A673 (cell line): ENCODE measurements around the gene MAGI1. TPM values are rescaled to one million over a fixed set of nuclear protein-coding genes. Genes with fewer than 3 reads are reported as not detected.

Experiments
- BruUV-seq: library from RNA; stranded (reverse); fragments of 400-500 nt; replicated peaks from 2 replicates; lab custom pipeline; 2021; lab: Mats Ljungman, UMichigan
- CTCF ChIA-PET: fragments of 300-600 bp; sonication (Branson Sonifier 250); formaldehyde crosslinking; loops from one replicate; lab custom pipeline; 2022; ENCODE audit warnings: antibody characterized with exemption; lab: Charles Lee
- POLR2A ChIA-PET: fragments of 300-600 bp; sonication (Branson Sonifier 250); formaldehyde crosslinking; loops from one replicate; lab custom pipeline; 2022; ENCODE audit warnings: antibody characterized with exemption; ENCODE audit not compliant: low non-redundant PET; lab: Charles Lee
- DNase-seq: peaks from one replicate; pipeline ENCODE4 v3.0.0-alpha.2; 2015; ENCODE audit warnings: low spot score
- H3K27ac ChIP-seq: fragments of 200-600 bp; sonication (generic); 2 replicates; pipeline ENCODE4 v1.5.1; 2016; ENCODE audit warnings: mixed run types, low read depth, mild to moderate bottlenecking, mixed read lengths, antibody characterized with exemption, low read length; ENCODE audit not compliant: poor library complexity, severe bottlenecking
- H3K27me3 ChIP-seq: fragments of 200-600 bp; sonication (generic); replicated peaks from 2 replicates; pipeline ENCODE4 v1.6.1; 2017; ENCODE audit warnings: mixed run types, low read depth, mild to moderate bottlenecking, mixed read lengths, antibody characterized with exemption, low read length; ENCODE audit not compliant: insufficient read depth, poor library complexity
- H3K36me3 ChIP-seq: fragments of 200-600 bp; sonication (generic); 2 replicates; pipeline ENCODE4 v1.6.1; 2016; ENCODE audit warnings: mixed run types, mild to moderate bottlenecking, mixed read lengths, antibody characterized with exemption, low read length; ENCODE audit not compliant: insufficient read depth, poor library complexity, severe bottlenecking
- H3K4me1 ChIP-seq: fragments of 200-600 bp; sonication (generic); 2 replicates; pipeline ENCODE4 v1.6.1; 2017; ENCODE audit warnings: mixed run types, mild to moderate bottlenecking, mixed read lengths, antibody characterized with exemption, low read length; ENCODE audit not compliant: insufficient read depth, poor library complexity, severe bottlenecking
- H3K4me3 ChIP-seq: fragments of 200-600 bp; sonication (generic); 2 replicates; pipeline ENCODE4 v1.5.1; 2016; ENCODE audit warnings: low read depth, mixed run types, mild to moderate bottlenecking, mixed read lengths, low read length; ENCODE audit not compliant: poor library complexity, severe bottlenecking
- H3K9me3 ChIP-seq: fragments of 200-600 bp; sonication (generic); 2 replicates; pipeline ENCODE4 v1.6.1; 2016; ENCODE audit warnings: mixed run types, low read depth, mild to moderate bottlenecking, mixed read lengths, antibody characterized with exemption, low read length; ENCODE audit not compliant: poor library complexity, severe bottlenecking
- EZH2 ChIP-seq: fragments of 200-600 bp; sonication (generic); IDR thresholded peaks from 2 replicates; pipeline ENCODE4 v1.6.1; 2017; ENCODE audit warnings: borderline replicate concordance, low read depth, mild to moderate bottlenecking, mixed read lengths, antibody characterized with exemption, low read length; ENCODE audit not compliant: poor library complexity, severe bottlenecking
- intact Hi-C: fragments of 100-400 bp; cut with micrococcal nuclease; formaldehyde crosslinking; loops from one replicate; pipeline ENCODE4 v1.10.0; 2022; ENCODE audit not compliant: unreplicated experiment
- total RNA-seq: library from RNA; stranded (reverse); gene quantifications from 2 replicates; pipeline ENCODE4 v1.2.3, GENCODE V29; 2021
- TF ChIP-seq, protein P1 (sequence below): fragments of 300-800, 200-600 bp; sonication (generic); conservative IDR thresholded peaks from 2 replicates; pipeline ENCODE4 v1.5.1; 2017; ENCODE audit warnings: low read depth, mild to moderate bottlenecking, antibody characterized with exemption, low read length, moderate library complexity, mixed read lengths

The MAGI1 gene
- total RNA-seq, 1 experiment from 2014 or later, result 30.5 TPM

DNA sequence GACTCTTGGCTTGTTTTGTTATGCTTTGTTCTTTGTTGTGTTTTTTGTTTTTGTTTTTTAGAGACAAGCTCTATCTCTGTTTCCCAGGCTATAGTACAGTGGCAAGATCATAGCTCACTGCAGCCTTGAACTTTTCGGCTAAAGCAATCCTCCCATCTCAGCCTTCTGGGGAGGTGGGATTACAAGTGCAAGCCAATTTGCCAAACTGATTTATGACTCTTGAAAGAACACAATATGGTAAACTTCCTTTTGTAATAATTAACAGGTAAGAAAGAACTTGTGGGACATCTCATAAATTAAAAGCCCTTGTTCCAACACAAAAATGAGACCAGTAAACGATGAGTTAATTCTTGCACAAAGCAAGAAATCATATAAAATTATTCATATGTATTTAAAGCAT is 476.3 kb downstream of the MAGI1 start:
- TF ChIP-seq, protein P1, sequence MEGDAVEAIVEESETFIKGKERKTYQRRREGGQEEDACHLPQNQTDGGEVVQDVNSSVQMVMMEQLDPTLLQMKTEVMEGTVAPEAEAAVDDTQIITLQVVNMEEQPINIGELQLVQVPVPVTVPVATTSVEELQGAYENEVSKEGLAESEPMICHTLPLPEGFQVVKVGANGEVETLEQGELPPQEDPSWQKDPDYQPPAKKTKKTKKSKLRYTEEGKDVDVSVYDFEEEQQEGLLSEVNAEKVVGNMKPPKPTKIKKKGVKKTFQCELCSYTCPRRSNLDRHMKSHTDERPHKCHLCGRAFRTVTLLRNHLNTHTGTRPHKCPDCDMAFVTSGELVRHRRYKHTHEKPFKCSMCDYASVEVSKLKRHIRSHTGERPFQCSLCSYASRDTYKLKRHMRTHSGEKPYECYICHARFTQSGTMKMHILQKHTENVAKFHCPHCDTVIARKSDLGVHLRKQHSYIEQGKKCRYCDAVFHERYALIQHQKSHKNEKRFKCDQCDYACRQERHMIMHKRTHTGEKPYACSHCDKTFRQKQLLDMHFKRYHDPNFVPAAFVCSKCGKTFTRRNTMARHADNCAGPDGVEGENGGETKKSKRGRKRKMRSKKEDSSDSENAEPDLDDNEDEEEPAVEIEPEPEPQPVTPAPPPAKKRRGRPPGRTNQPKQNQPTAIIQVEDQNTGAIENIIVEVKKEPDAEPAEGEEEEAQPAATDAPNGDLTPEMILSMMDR, result no peak
- TF ChIP-seq EZH2, result no peak
- Histone ChIP-seq H3K9me3 (no peaks in the 10 kb centered on the region), H3K27me3 (no peaks in the 10 kb centered on the region), H3K4me1 (peaks cover 16% of the 10 kb centered on the region), H3K36me3 (no peaks in the 10 kb centered on the region), H3K4me3 (no peak overlapping the region), H3K27ac (no peak overlapping the region)
- ChIA-PET POLR2A (no interaction called here), CTCF (no interaction called here)
- DNase-seq, result no peak
- no TSS peak for BruUV-seq
- intact Hi-C loops, result no loop called here

DNA sequence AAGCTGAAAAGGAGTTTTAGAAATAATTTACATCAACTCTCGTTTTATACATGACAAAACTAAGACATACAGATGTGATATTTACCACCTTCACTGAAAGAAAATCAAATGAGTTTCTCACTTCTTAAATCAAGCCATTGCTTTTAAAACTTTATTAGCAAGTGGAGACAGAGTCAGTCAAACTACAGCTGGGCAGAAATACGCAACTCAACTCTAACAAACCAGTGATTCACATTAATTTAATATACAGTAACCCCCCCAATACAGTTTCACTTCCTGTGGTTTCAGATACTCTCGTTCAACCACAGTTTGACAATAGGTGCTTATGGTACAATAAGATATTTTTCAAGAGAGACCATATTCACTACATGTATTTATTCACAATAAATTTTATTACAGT is 477.1 kb downstream of the MAGI1 start:
- intact Hi-C loops, result no loop called here
- TF ChIP-seq EZH2, result no peak
- TF ChIP-seq, protein P1, result no peak
- Histone ChIP-seq H3K4me3 (no peak overlapping the region), H3K27me3 (no peaks in the 10 kb centered on the region), H3K36me3 (no peaks in the 10 kb centered on the region), H3K9me3 (no peaks in the 10 kb centered on the region), H3K27ac (peak overlapping the region; percentile 62), H3K4me1 (peaks cover 16% of the 10 kb centered on the region)
- ChIA-PET POLR2A (no interaction called here), CTCF (no interaction called here)
- DNase-seq, result no peak
- no TSS peak for BruUV-seq

- CTCF ChIA-PET, result no interaction called here
- Histone ChIP-seq H3K27me3 (no peaks in the 10 kb centered on the region), H3K4me1 (peaks cover 16% of the 10 kb centered on the region), H3K27ac (peak overlapping the region; percentile 62), H3K36me3 (no peaks in the 10 kb centered on the region), H3K9me3 (no peaks in the 10 kb centered on the region), H3K4me3 (no peak overlapping the region)
- BruUV-seq, result no TSS peak
- DNase-seq, result no peak
- intact Hi-C loops, result no loop called here
- POLR2A ChIA-PET, result no interaction called here
- TF ChIP-seq, protein P1, result no peak
- no peak for TF ChIP-seq EZH2
Observed at GRCh38 chr3:65560901-65561300, 477.8 kb downstream of the MAGI1 start.
